Prostate gland (tissue), 2 donors: ENCODE measurements around the gene TDRD3.
"Not testable (repeated sequence)": the region's sequence is repeated elsewhere in the genome, so short reads cannot be mapped to it uniquely, and the experiment has no call there.

Experiments
- POLR2A ChIP-seq: fragments of 450-650 bp; IDR thresholded peaks from one replicate; pipeline ENCODE4 v1.6.1; 2016; ENCODE audit warnings: antibody characterized with exemption, mild to moderate bottlenecking
- POLR2AphosphoS5 ChIP-seq: sonication (generic); formaldehyde crosslinking; IDR thresholded peaks from one replicate; pipeline ENCODE4 v1.6.1; 2017; ENCODE audit warnings: antibody characterized with exemption
- TF ChIP-seq, protein P1 (sequence below), 4 experiments: fragments of 200-600 bp in 2 of 4; fragments of 450-650 bp in 2 of 4; sonication (generic) in 2 of 4; IDR thresholded peaks; 1 replicate in 3 of 4; 2 replicates in 1 of 4; pipeline ENCODE4 v1.5.1; 2016 to 2019; ENCODE audit warnings: antibody characterized with exemption in 4 of 4, mild to moderate bottlenecking in 2 of 4, moderate library complexity in 2 of 4

- not testable (repeated sequence) for TF ChIP-seq POLR2AphosphoS5, POLR2A
- TF ChIP-seq, protein P1, sequence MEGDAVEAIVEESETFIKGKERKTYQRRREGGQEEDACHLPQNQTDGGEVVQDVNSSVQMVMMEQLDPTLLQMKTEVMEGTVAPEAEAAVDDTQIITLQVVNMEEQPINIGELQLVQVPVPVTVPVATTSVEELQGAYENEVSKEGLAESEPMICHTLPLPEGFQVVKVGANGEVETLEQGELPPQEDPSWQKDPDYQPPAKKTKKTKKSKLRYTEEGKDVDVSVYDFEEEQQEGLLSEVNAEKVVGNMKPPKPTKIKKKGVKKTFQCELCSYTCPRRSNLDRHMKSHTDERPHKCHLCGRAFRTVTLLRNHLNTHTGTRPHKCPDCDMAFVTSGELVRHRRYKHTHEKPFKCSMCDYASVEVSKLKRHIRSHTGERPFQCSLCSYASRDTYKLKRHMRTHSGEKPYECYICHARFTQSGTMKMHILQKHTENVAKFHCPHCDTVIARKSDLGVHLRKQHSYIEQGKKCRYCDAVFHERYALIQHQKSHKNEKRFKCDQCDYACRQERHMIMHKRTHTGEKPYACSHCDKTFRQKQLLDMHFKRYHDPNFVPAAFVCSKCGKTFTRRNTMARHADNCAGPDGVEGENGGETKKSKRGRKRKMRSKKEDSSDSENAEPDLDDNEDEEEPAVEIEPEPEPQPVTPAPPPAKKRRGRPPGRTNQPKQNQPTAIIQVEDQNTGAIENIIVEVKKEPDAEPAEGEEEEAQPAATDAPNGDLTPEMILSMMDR (IDR thresholded peaks at IDR 0.05): not testable (repeated sequence)
Measured at GRCh38 chr13:60379282-60379681, 17.7 kb upstream of the TDRD3 start.
